Limb (tissue), 2 donors: ENCODE data around the gene LAMA2.
A peak's percentile ranks its signal among the peaks of the same experiment; 100 is the strongest.
"Not testable (repeated sequence)": the region's sequence is repeated elsewhere in the genome, so short reads cannot be mapped to it uniquely, and the experiment has no call there.

Experiments used
- DNase-seq, 2 donors: peaks; one replicate each; pipeline ENCODE4 v3.0.0-alpha.2; 2016; ENCODE audit errors: extremely low spot score in 2 of 2

Gene LAMA2

GRCh38 chr6:129007701-129008373, 124.9 kb downstream of the LAMA2 start:
- no peak for DNase-seq

- no peak for DNase-seq
Measured at GRCh38 chr6:129008591-129008990, 125.7 kb downstream of the LAMA2 start.

DNA sequence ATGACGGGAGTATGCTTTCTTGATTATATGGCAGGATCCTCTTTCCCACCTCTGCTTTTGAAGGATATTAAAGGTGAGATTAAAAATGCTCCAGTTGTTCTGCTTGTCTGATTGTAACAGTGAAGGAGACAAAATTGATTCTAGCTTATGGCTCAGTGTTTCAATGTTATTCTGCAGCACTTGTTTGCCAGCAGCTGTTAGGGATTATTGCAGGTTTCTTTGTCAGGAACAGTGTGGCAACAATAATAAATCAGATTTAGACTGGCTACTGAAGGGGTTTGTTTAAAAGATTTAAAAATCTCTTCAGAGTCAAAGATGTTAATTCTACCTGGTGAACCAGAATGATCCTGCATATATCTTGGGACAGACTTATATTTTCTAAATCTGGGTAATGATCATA, 126.9 kb downstream of the LAMA2 start:
- DNase-seq: peak in 1 of 2 donors; percentile 38

DNA sequence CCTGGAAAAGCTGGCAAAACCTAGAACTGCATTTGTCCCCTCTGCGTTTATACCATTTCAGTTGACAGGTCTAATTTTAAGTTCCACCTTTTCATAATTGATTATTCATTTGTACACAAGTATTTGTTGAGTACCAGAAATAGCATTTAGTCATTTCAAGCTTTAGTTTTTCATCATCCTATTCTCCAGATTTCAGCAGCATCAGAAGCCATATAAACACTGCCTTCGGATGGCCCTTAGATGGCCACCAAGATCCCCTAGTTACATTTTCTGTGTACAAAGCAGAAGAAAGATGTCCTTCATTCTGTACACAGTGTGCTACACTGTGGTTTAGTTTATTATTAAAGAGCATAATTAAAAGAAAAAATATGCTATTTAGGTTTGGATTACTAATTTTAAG, 131.4 kb downstream of the LAMA2 start:
- DNase-seq: no peak

GRCh38 chr6:129015721-129016120, 132.8 kb downstream of the LAMA2 start:
- no peak for DNase-seq

- no peak for DNase-seq
Measured at GRCh38 chr6:129016844-129017243, 133.9 kb downstream of the LAMA2 start.

GRCh38 chr6:129022011-129022553, 139.1 kb downstream of the LAMA2 start:
- DNase-seq: no peak

DNA sequence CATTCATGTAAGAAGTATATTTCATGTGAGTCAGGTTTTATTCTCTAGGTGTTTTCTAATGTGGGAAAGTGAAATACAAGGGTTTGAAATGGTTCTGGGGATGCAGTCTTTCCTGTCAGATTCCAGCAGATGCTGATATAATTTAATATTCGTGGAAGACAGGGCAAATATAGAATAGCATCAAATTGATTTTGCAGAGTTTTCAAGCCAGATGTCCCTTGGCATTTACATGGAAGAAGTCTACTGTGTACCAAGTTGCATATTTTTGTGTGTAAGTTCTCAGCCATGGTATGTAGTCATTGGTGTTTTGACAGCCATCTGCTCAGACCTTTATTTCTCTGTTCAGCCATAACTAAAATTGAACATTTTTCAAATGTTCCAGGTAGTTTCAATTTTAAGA, 143.7 kb downstream of the LAMA2 start:
- DNase-seq: no peak

GRCh38 chr6:129029778-129030177, 146.8 kb downstream of the LAMA2 start:
- DNase-seq: no peak

- no peak for DNase-seq
Measured at GRCh38 chr6:129030215-129030614, 147.3 kb downstream of the LAMA2 start.

DNA sequence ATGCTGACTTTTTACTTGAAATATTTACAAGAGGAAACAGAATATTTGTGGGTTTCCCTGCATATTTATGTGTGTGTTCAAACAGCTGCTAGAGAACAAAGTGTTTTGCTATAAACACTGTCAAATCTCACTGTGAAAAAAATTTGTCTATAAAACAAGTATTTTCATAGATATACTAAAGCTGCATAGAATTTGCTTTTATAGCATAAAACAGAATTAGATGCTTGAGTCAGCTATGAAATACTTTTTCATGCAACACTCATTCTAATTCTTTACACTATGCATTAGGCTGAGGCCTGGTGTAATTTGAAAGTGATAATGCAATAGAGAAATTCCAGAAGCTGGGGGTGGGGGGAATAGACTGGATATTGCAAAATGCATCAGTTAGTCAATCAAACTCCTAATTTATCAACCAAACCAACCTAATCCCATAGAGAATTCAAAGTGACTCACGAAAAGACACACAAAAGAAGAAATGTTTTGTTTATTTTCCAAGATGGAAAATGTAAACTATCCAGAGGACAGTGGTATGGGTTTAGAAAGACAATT, 148.2 kb downstream of the LAMA2 start:
- DNase-seq: no peak

DNA sequence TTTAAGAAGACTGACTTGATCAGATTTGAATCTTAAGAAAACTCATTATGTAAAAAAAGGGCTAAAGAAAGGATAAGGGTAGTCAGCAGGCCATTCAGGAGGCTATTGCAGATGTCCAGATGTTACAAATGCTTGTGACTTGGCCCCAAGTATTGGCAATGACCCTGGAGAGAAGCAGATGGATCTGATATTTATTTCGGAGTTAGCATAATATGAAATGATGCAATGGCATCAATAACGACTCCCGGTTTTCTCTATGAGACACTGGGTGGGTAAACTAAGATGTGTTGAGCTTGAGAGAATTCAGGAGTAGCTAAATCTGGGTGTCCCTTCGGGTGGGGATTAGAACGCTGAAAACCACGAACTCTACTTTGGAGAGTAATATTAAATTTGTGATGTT, 149.7 kb downstream of the LAMA2 start:
- no peak for DNase-seq

GRCh38 chr6:129033180-129033579, 150.2 kb downstream of the LAMA2 start:
- DNase-seq: no peak

DNA sequence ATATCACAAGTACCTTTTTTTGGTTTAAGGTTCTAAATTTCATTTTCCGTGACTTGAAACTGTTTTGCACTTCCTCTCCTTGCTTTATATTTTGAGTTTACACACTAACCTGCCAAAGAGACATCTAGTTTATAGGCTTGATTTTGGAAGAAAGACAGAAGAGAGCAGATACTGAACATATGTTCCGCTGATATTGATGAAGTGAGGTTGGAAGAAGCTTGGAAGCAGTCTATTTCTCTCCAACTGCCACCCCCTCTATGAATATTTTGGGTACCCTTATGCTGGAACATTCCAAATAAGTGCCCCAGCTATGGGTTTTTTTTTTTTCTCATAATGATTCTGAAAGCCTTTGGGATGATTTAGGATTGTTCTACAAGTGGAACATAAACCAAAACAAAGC, 150.6 kb downstream of the LAMA2 start:
- no peak for DNase-seq

GRCh38 chr6:129041563-129041962, 158.6 kb downstream of the LAMA2 start:
- DNase-seq: no peak

- DNase-seq: no peak
Measured at GRCh38 chr6:129046526-129046925, 163.6 kb downstream of the LAMA2 start.

DNA sequence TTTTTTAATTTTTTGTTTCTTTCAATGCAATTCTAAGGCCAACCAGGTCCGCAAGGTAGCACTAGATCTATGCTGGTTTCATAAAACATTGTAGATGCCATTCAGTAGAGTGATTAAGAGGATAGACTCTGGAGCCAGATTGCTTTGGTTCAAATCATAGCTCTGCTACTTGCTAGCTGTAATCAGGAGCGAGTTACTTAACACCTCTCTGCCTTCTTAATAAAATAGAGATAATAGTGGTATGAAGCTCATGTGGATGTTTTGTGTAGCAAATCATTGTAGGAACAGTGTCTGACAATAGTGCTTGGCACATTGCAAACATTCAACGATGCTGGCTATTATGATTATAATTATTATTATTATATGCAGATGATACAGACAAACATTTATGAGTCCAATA, 164.9 kb downstream of the LAMA2 start:
- DNase-seq: no peak

DNA sequence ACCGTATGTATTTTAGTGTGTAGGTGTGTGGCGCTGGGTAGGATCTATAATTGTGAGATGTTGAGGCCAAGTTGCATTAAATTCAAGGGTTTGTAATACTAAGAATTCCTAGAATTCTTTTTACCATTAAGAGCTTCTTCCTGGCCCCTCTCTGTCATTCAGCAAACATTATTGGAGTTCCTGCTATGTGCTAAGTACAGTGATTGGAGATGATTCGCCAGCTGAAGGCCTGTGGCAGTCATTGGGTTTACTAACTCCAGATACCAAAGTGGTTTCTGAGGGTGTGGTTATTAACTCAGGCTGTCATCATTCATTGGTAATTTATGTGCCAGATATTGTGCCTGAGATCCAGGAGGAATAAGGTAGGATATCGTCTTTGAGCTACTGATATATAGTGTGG, 167.1 kb downstream of the LAMA2 start:
- DNase-seq: no peak

- not testable (repeated sequence) for DNase-seq
Measured at GRCh38 chr6:129053143-129053542, 170.2 kb downstream of the LAMA2 start.

DNA sequence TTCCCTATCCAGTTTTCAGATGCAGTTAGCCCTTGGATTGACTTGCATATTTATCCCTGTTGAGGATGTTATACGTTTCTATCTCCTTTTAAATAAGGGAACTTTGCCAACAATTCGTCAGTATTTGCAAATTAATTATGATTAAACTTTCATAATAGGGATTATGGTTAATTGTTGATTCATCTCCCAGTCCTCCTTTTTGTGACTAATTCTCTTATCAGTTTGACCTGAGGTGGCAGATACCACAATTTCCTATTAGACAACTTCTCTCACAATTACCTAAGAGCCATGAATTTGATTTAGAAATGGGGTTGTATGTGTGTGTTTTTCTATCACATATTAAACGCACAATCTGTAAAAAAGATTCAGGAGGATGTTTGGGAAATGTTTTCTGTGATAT, 172.9 kb downstream of the LAMA2 start:
- DNase-seq: no peak

DNA sequence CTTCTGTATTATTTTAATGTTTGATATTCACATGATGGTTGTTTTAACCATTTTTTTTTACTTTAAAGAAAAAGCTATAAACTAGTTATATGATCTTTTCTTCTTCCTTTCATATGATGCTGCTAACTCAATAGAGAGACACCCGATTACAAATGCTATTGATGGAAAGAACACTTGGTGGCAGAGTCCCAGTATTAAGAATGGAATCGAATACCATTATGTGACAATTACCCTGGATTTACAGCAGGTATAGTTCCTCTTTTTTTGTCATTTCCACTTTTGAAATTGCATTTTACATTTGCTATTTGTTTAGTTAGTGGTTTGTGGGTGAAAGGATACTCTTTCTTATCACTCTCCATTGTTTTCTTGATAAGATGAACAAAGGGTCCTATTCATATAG, 176.7 kb downstream of the LAMA2 start:
- no peak for DNase-seq

DNA sequence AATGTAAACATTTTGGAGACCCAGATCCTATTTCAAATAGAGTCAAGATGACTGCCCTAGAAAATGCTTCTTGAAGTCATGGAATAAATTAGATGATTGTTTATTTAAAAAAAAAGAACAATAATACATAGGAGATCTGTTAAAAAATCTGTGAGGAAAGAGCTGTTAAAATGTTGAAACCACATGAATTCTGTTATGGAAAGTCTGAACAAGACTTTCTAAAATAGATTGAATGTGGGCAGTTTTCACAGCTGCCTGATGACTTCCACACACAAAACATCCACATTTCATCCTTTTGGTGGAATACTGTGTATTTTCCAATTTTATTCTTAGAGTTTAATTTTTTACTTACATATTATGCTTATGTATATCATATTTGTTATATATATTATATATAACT, 186.1 kb downstream of the LAMA2 start:
- DNase-seq: no peak

GRCh38 chr6:129073051-129073450, 190.1 kb downstream of the LAMA2 start:
- DNase-seq: no peak
